ENCODE results near the gene GRIN3B.

GRIN3B gene

GRCh38 chr19:1046117-1046626 lies 46.0 kb downstream of the GRIN3B start:
- no peak for DNase-seq

- DNase-seq, result no peak
Measured at GRCh38 chr19:1046836-1047695, 46.8 kb downstream of the GRIN3B start.

GRCh38 chr19:1047696-1048147 lies 47.5 kb downstream of the GRIN3B start:
- no peak for DNase-seq

GRCh38 chr19:1049106-1049505 lies 48.9 kb downstream of the GRIN3B start:
- DNase-seq, result no peak

- DNase-seq, result no peak
Measured at GRCh38 chr19:1049800-1050199, 49.6 kb downstream of the GRIN3B start.

- DNase-seq, result no peak
Measured at GRCh38 chr19:1050989-1051788, 51.0 kb downstream of the GRIN3B start.

- no peak for DNase-seq
Measured at GRCh38 chr19:1051791-1052190, 51.6 kb downstream of the GRIN3B start.

- no peak for DNase-seq
Measured at GRCh38 chr19:1052349-1052975, 52.2 kb downstream of the GRIN3B start.

- DNase-seq, result no peak
Measured at GRCh38 chr19:1053176-1054101, 53.2 kb downstream of the GRIN3B start.

GRCh38 chr19:1054102-1055027 lies 54.1 kb downstream of the GRIN3B start:
- DNase-seq, result no peak

- DNase-seq, result no peak
Measured at GRCh38 chr19:1055028-1055425, 54.8 kb downstream of the GRIN3B start.

GRCh38 chr19:1055886-1056620 lies 55.8 kb downstream of the GRIN3B start:
- DNase-seq, result no peak

- peak; percentile 59 for DNase-seq
Measured at GRCh38 chr19:1057176-1057855, 57.1 kb downstream of the GRIN3B start.

GRCh38 chr19:1058112-1058511 lies 57.9 kb downstream of the GRIN3B start:
- no peak for DNase-seq

Data from activated T-cell treated with anti-CD3 and anti-CD28 coated beads, Interleukin-2, amount 50 U/mL, for 1 hour (primary cell).